Retinal pigment epithelial cell (primary cell): Measurements from ENCODE around the gene UBE2R2.
"Not testable (repeated sequence)": the region's sequence is repeated elsewhere in the genome, so short reads cannot be mapped to it uniquely, and the experiment has no call there.

Experiments used
- DNase-seq: peaks from one replicate; pipeline ENCODE4 v3.0.0-alpha.2; 2010; ENCODE audit warnings: low read depth
- H3K4me3 ChIP-seq: 2 replicates; pipeline ENCODE4 v1.5.1; 2011; ENCODE audit warnings: mild to moderate bottlenecking, low read length, control low read depth, moderate library complexity
- TF ChIP-seq, protein P1 (sequence below): conservative IDR thresholded peaks from 2 replicates; pipeline ENCODE4 v1.5.1; 2011; ENCODE audit warnings: low read depth, low read length, control low read depth, inconsistent platforms

The UBE2R2 gene

DNA sequence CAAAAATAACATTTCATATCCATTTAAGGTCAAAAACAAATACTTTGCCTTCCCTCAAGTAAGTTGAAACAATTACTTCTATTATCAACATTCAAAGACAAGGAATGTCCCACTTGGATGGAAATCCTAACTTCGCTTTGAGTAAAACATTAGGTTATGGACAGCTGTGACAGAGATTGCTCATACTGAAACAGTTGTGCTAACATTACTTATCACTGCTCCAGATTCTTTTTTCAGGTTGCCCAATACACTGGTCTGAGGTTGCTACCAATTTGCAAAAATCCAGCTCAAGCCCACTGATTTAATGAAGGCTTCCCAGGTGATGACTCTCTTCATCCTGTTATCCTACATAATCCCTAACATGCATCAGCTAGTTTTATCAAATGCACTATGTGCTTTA, 133.4 kb downstream of the UBE2R2 start:
- DNase-seq, result no peak
- TF ChIP-seq, protein P1, sequence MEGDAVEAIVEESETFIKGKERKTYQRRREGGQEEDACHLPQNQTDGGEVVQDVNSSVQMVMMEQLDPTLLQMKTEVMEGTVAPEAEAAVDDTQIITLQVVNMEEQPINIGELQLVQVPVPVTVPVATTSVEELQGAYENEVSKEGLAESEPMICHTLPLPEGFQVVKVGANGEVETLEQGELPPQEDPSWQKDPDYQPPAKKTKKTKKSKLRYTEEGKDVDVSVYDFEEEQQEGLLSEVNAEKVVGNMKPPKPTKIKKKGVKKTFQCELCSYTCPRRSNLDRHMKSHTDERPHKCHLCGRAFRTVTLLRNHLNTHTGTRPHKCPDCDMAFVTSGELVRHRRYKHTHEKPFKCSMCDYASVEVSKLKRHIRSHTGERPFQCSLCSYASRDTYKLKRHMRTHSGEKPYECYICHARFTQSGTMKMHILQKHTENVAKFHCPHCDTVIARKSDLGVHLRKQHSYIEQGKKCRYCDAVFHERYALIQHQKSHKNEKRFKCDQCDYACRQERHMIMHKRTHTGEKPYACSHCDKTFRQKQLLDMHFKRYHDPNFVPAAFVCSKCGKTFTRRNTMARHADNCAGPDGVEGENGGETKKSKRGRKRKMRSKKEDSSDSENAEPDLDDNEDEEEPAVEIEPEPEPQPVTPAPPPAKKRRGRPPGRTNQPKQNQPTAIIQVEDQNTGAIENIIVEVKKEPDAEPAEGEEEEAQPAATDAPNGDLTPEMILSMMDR, result no peak

GRCh38 chr9:33952066-33952465, 135.1 kb downstream of the UBE2R2 start:
- H3K4me3 ChIP-seq, result no peak overlapping the region
- TF ChIP-seq, protein P1, result no peak
- DNase-seq, result no peak

More for the DNA sequence above, 133.4 kb downstream of the UBE2R2 start:
- H3K4me3 ChIP-seq, result no peak overlapping the region

GRCh38 chr9:33956544-33956943, 139.6 kb downstream of the UBE2R2 start:
- H3K4me3 ChIP-seq, result no peak overlapping the region
- DNase-seq, result no peak
- TF ChIP-seq, protein P1, result no peak

GRCh38 chr9:33959725-33960124, 142.8 kb downstream of the UBE2R2 start:
- no peak for DNase-seq
- TF ChIP-seq, protein P1, result no peak
- H3K4me3 ChIP-seq, result no peak overlapping the region

DNA sequence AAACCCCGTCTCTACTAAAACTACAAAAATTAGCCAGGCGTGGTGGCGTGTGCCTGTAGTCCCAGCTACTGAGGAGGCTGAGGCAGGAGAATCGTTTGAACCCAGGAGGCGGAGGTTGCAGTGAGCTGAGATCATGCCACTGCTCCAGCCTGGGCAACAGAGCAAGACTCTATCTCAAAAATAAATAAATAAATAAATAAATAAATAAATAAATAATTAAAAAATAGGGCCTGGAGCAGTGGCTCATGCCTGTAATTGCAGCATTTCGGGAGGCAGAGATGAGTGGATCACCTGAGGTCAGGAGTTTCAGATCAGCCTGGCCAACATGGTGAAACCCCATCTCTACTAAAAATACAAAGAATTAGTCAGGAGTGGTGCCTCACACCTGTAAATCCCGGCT, 145.5 kb downstream of the UBE2R2 start:
- DNase-seq, result not testable (repeated sequence)

GRCh38 chr9:33964086-33964768, 147.3 kb downstream of the UBE2R2 start:
- H3K4me3 ChIP-seq, result no peak overlapping the region
- TF ChIP-seq, protein P1, result no peak
- DNase-seq, result no peak

More for the DNA sequence above, 145.5 kb downstream of the UBE2R2 start:
- H3K4me3 ChIP-seq, result not testable (repeated sequence)
